GM12878 (cell line): Measurements from ENCODE around the gene ZGLP1. TPM values are rescaled to one million over a fixed set of nuclear protein-coding genes. Genes with fewer than 3 reads are reported as not detected.

Experiments
- ATAC-seq: fragments of 200-7000 bp; cut with Tn5 transposase; 3 replicates; pipeline ENCODE4 v1.9.1; 2020; ENCODE audit warnings: mild to moderate bottlenecking, moderate library complexity
- BruUV-seq: library from RNA; stranded (reverse); fragments of 400-500 nt; replicated peaks from 2 replicates; lab custom pipeline; 2021; lab: Mats Ljungman, UMichigan
- CTCF ChIA-PET: fragments of 300-600 bp; sonication (Branson Sonifier 250); formaldehyde crosslinking; extraction: SDS; loops from one replicate; lab custom pipeline; 2021; ENCODE audit warnings: inconsistent platforms; lab: Yijun Ruan, JAX
- POLR2A ChIA-PET: fragments of 350-600 bp; formaldehyde crosslinking; extraction: SDS; loops from one replicate; lab custom pipeline; 2021; ENCODE audit warnings: inconsistent platforms; lab: Charles Lee
- RAD21 ChIA-PET: fragments of 300-600 bp; sonication (Branson Sonifier 250); formaldehyde crosslinking; loops from one replicate; lab custom pipeline; 2023; ENCODE audit warnings: antibody characterized with exemption; ENCODE audit not compliant: unreplicated experiment; lab: Charles Lee
- SMC1A ChIA-PET: fragments of 300-600 bp; sonication (Branson Sonifier 250); formaldehyde crosslinking; loops from one replicate; lab custom pipeline; 2023; ENCODE audit not compliant: unreplicated experiment, uncharacterized antibody; lab: Charles Lee
- DNase-seq: peaks from one replicate; pipeline ENCODE4 v3.0.0-alpha.2; 2011; ENCODE audit warnings: low read depth, low spot score
- FAIRE-seq: peaks from 3 replicates; lab custom pipeline; 2011; peaks lifted over from hg19 to GRCh38; lab: Jason Lieb, UNC
- H2AFZ ChIP-seq: 2 replicates; pipeline ENCODE4 v1.6.0; 2011; ENCODE audit warnings: low read depth, low read length, control low read depth; ENCODE audit not compliant: control insufficient read depth
- H3K27ac ChIP-seq: 2 replicates; pipeline ENCODE4 v1.5.1; 2011; ENCODE audit warnings: control low read depth; ENCODE audit not compliant: control insufficient read depth, insufficient read depth
- H3K27me3 ChIP-seq, 2 experiments: replicated peaks in 1 of 2; 2 replicates each; pipeline versions ENCODE4 v1.6.0 to v1.6.1; 2011; ENCODE audit warnings: low read length in 1 of 2; ENCODE audit not compliant: control insufficient read depth in 2 of 2, insufficient read depth in 2 of 2
- H3K36me3 ChIP-seq, 2 experiments: 2 replicates each; pipeline ENCODE4 v1.5.1; 2011; ENCODE audit warnings: low read length in 1 of 2; ENCODE audit not compliant: control insufficient read depth in 2 of 2, insufficient read depth in 2 of 2
- H3K4me1 ChIP-seq: 2 replicates; pipeline ENCODE4 v1.6.1; 2011; ENCODE audit warnings: mild to moderate bottlenecking, low read length, moderate library complexity, mixed read lengths; ENCODE audit not compliant: control insufficient read depth, insufficient read depth
- H3K4me2 ChIP-seq: 2 replicates; pipeline ENCODE4 v1.6.0; 2011; ENCODE audit warnings: control low read depth; ENCODE audit not compliant: control insufficient read depth, insufficient read depth
- H3K4me3 ChIP-seq: fragments of 200-600 bp; sonication (generic); 2 replicates; pipeline ENCODE4 v1.5.1; 2016
- H3K79me2 ChIP-seq: 2 replicates; pipeline ENCODE4 v1.6.0; 2011; ENCODE audit warnings: low read length; ENCODE audit not compliant: control insufficient read depth, insufficient read depth
- H3K9ac ChIP-seq: 2 replicates; pipeline ENCODE4 v1.8.0; 2011; ENCODE audit warnings: low read length, control low read depth, mixed read lengths; ENCODE audit not compliant: control insufficient read depth, insufficient read depth
- H3K9me3 ChIP-seq: replicated peaks from 3 replicates; pipeline ENCODE4 v1.5.1; 2011; ENCODE audit warnings: mild to moderate bottlenecking, low read length; ENCODE audit not compliant: control insufficient read depth, insufficient read depth
- H4K20me1 ChIP-seq: 2 replicates; pipeline ENCODE4 v1.6.0; 2011; ENCODE audit not compliant: control insufficient read depth, insufficient read depth
- CBFB ChIP-seq: IDR thresholded peaks from 2 replicates; pipeline ENCODE4 v1.6.1; 2016; ENCODE audit warnings: antibody characterized with exemption, low read depth
- KAT2A ChIP-seq: conservative IDR thresholded peaks from 2 replicates; pipeline ENCODE4 v1.6.1; 2011; ENCODE audit warnings: low read depth, low read length; ENCODE audit not compliant: control insufficient read depth
- RELA ChIP-seq: fragments of 450-650 bp; IDR thresholded peaks from 2 replicates; pipeline ENCODE4 v1.8.0; 2014; ENCODE audit warnings: borderline replicate concordance; ENCODE audit not compliant: partially characterized antibody
- TAF1 ChIP-seq: IDR thresholded peaks from 2 replicates; pipeline ENCODE4 v1.6.1; 2011; ENCODE audit warnings: mild to moderate bottlenecking, low read depth, low read length, borderline replicate concordance
- WGBS: methylation state at CpG from one replicate; pipeline ENCODE4 v1.1.6; 2016; ENCODE audit warnings: low lambda C conversion rate; ENCODE audit not compliant: insufficient replicate concordance, insufficient coverage; ENCODE audit errors: missing lambda C conversion rate; 5-methylcytosine and 5-hydroxymethylcytosine counted together
- in situ Hi-C: fragments of 300-500 bp; cut with MboI; formaldehyde crosslinking; loops from 9 replicates; pipeline ENCODE4 v1.14.3; 2018; ENCODE audit warnings: mixed read lengths
- intact Hi-C: fragments of 100-400 bp; cut with micrococcal nuclease; formaldehyde crosslinking; loops from one replicate; pipeline ENCODE4 v1.14.2; 2022; ENCODE audit not compliant: unreplicated experiment
- polyA plus RNA-seq, 11 experiments: library from polyadenylated mRNA; depleted of rRNA in 4 of 11; unstranded in 6 of 11; stranded (reverse) in 5 of 11; fragments of >200 nt; fragmentation: Nextera tagmentation in 4 of 11; fragmentation: Illumina TruSeq in 1 of 11; extraction: Ambion mirVana in 4 of 11; extraction: Trizol in 1 of 11; gene quantifications; 1 replicate in 1 of 11; 2 replicates in 10 of 11; pipeline versions ENCODE4 v1.2.1 to v1.2.3, GENCODE V29; 2011 to 2016; ENCODE audit warnings: inconsistent platforms in 2 of 11, missing spikeins in 2 of 11, low read depth in 1 of 11
- total RNA-seq, 4 experiments: library from RNA; depleted of rRNA in 3 of 4; stranded (reverse); fragments of >200 nt in 3 of 4; fragmentation: Illumina TruSeq in 1 of 4; extraction: Trizol in 1 of 4; gene quantifications; 2 replicates each; pipeline versions ENCODE4 v1.2.1 to v1.2.3, GENCODE V29; 2013 to 2021
- TF ChIP-seq, protein P1 (sequence below): fragments of 150-350 bp; IDR thresholded peaks from 2 replicates; pipeline ENCODE4 v1.6.1; 2016; ENCODE audit warnings: low read depth, low read length

The ZGLP1 gene
- total and polyA plus RNA-seq, 10 of the 15 experiments (the other 5 are each of a cell fraction or from before 2014, with no cell fraction given): 0.29 to 5.6 (median 1.3) TPM

DNA sequence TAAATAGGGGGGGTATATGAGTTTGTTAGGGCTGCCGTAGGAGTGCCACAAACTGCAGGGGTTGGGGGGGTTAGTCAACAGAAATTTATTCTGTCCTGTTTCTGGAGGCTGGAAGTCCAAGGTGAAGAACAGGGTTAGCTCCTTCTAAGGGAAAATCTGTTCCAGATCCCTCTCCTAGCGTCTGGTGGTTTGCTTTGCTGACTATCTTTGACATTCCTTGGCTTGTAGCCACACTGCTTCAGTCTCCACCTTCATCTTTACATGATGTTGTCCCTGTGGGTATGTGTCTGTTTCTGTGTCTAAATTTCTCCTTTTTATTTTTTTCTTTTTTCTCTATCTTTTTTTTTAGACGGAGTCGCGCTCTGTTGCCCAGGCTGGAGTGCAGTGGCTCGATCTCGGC is 46.8 kb downstream of the ZGLP1 start:
- ATAC-seq: no peak
- ChIA-PET SMC1A (interaction anchor here (1.1 kb wide), 2 partner anchors 27 to 116 kb away, joined by 3 read pairs; partner anchors contain the start of gene ICAM5), RAD21 (interaction anchor here (7.2 kb wide), 1 partner anchor 124 kb away, joined by 107 read pairs; no protein-coding TSS in a partner anchor), POLR2A (interaction anchor here (0.6 kb wide), 1 partner anchor 93 kb away, joined by 3 read pairs; no protein-coding TSS in a partner anchor), CTCF (interaction anchor here (0.6 to 1.6 kb wide), 3 partner anchors 124 to 149 kb away, joined by 3 to 8 read pairs (median 3); no protein-coding TSS in a partner anchor)
- H3K4me2 ChIP-seq: no peak overlapping the region
- no peak for DNase-seq
- intact Hi-C loops: no loop called here
- no peaks in the 10 kb centered on the region for H3K27me3 ChIP-seq
- no peak overlapping the region for H3K27ac ChIP-seq
- H3K36me3 ChIP-seq: peaks cover 7 to 11% of the 10 kb centered on the region in 2 experiments; a peak in 3 of 4 replicates
- H3K9ac ChIP-seq: no peak overlapping the region
- H2AFZ ChIP-seq: no peak overlapping the region
- H3K4me1 ChIP-seq: peaks cover 11% of the 10 kb centered on the region
- WGBS: 56% methylated on average over 7 of the region's 7 CpGs
- no peaks in the 10 kb centered on the region for H3K79me2 ChIP-seq
- no peak for FAIRE-seq
- H3K9me3 ChIP-seq: no peaks in the 10 kb centered on the region; the same call in 2 of the 3 replicates
- TF ChIP-seq CBFB (no peak), KAT2A (no peak), TAF1 (no peak), RELA (no peak)
- TF ChIP-seq, protein P1, sequence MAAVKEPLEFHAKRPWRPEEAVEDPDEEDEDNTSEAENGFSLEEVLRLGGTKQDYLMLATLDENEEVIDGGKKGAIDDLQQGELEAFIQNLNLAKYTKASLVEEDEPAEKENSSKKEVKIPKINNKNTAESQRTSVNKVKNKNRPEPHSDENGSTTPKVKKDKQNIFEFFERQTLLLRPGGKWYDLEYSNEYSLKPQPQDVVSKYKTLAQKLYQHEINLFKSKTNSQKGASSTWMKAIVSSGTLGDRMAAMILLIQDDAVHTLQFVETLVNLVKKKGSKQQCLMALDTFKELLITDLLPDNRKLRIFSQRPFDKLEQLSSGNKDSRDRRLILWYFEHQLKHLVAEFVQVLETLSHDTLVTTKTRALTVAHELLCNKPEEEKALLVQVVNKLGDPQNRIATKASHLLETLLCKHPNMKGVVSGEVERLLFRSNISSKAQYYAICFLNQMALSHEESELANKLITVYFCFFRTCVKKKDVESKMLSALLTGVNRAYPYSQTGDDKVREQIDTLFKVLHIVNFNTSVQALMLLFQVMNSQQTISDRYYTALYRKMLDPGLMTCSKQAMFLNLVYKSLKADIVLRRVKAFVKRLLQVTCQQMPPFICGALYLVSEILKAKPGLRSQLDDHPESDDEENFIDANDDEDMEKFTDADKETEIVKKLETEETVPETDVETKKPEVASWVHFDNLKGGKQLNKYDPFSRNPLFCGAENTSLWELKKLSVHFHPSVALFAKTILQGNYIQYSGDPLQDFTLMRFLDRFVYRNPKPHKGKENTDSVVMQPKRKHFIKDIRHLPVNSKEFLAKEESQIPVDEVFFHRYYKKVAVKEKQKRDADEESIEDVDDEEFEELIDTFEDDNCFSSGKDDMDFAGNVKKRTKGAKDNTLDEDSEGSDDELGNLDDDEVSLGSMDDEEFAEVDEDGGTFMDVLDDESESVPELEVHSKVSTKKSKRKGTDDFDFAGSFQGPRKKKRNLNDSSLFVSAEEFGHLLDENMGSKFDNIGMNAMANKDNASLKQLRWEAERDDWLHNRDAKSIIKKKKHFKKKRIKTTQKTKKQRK: no peak
- BruUV-seq: no TSS peak
- H3K4me3 ChIP-seq: no peak overlapping the region
- in situ Hi-C loops: no loop called here
- H4K20me1 ChIP-seq: no peaks in the 10 kb centered on the region
